NCI-H1105 treated with DMSO at 0.1 percent for 48 hours (cell line): ENCODE results near the gene ADGRL3.
A peak's percentile ranks its signal among the peaks of the same experiment; 100 is the strongest.
"Not testable (repeated sequence)": the region's sequence is repeated elsewhere in the genome, so short reads cannot be mapped to it uniquely, and the experiment has no call there.

Experiments
- DNase-seq: peaks from one replicate; lab custom pipeline; 2025; lab: John Stamatoyannopoulos, UW

The ADGRL3 gene

GRCh38 chr4:61350932-61351331 lies 150.8 kb downstream of the ADGRL3 start:
- no peak for DNase-seq

DNA sequence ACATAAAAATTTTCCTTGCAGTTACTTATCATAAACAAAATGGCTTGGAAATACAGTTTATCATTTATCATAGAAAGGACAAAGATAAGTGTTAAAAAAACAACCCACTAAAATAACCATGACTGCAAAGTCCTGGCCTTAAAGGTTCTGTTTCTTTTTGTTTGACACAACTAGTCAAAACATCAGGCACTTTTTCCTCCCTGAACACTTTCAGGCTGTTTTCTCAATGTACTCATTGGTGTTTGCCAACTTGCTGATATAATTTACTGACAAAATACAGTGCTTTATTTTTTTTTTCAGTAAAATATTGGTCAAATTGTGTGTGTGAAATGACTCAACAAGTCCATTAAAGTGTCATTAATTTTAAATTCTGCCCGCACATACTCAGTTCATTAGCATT lies 156.6 kb downstream of the ADGRL3 start:
- no peak for DNase-seq

- DNase-seq: no peak
Measured at GRCh38 chr4:61359301-61359700, 159.2 kb downstream of the ADGRL3 start.

DNA sequence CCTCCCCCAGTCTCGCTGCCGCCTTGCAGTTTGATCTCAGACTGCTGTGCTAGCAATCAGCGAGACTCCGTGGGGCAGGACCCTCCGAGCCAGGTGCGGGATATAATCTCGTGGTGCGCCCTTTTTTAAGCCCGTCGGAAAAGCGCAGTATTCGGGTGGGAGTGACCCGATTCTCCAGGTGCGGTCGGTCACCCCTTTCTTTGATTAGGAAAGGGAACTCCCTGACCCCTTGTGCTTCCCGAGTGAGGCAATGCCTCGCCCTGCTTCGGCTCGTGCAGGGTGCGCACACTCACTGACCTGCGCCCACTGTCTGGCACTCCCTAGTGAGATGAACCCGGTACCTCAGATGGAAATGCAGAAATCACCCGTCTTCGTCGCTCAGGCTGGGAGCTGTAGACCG lies 172.7 kb downstream of the ADGRL3 start:
- DNase-seq: not testable (repeated sequence)

DNA sequence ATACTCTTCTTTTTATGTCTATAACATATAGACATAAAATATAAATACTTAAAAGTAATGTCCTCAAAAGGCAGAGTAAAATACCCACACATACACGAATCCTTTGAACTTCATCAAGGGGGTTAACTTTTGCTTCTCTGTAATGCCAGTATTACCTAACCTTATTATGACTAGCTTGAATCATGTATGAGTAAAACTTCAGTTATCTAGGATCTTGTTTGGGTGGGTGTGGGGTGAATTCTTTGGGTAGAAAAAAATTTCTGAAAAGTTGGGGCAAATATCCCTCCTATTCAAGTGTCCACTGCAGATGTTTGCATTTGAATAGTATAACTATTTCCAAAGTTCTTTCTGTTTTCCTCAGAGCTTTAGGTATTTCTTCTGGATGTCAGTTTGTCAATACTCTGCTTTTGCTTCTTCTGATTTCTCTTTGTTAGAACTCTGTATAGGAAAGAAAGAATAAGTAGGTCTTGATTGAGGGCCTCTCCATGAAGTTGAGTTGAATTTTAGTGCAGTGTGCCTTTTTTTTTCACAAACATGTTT lies 173.8 kb downstream of the ADGRL3 start:
- DNase-seq: no peak

GRCh38 chr4:61374447-61374891 lies 174.3 kb downstream of the ADGRL3 start:
- no peak for DNase-seq

DNA sequence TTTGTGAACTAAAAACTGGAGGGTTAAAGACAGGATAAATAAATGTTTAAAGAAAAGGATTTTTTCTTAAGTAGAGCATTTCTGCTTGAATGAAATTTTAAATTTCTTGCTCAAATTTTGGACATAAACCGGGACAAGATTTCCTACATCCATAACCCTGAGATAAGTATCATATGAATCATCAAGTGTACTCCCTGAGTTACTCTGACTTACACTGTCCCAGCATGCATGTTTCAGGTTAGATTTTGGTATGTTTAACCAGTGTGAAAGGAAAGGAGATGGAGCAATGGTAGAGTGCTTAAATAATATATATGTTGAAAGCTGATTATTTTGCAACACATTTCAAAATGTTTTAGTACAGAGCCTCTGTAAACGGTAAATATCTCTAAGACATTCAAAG lies 175.2 kb downstream of the ADGRL3 start:
- no peak for DNase-seq

DNA sequence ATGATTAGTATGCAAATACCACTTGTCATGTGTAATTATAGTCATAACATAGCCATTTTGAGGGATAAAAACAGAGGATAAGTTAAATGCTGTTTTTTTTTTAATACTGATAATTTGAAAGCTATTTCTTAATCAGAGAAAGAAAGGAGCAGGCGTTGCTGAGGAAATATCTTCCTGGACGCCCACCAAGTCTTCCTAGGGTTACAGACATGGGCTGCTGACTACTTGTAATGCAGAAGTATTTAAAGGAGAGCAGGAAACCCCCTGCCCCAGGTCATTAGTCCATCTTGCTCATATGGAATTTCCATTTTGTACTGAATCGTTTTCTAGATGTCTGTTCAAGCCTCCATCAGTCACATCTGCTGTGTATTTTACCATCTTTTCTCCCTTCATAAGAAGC lies 176.2 kb downstream of the ADGRL3 start:
- DNase-seq: no peak

DNA sequence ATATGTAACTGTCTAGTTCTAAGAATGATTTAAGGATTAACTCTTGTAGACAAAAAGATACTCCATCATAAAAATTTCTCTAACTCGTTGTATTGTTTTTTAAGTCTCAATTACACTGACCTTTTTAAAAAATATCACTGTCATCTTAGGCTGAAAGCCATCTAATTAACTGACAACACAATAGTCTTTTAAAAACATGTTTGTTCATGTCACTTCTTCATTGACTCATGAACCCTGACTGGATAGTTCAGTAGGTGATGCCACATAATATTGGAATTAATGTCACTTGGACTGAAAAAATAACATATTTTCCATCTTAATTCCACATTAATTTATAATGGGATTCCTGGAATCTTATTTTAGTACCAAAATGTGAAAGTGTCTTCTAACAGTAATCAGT lies 179.3 kb downstream of the ADGRL3 start:
- no peak for DNase-seq

DNA sequence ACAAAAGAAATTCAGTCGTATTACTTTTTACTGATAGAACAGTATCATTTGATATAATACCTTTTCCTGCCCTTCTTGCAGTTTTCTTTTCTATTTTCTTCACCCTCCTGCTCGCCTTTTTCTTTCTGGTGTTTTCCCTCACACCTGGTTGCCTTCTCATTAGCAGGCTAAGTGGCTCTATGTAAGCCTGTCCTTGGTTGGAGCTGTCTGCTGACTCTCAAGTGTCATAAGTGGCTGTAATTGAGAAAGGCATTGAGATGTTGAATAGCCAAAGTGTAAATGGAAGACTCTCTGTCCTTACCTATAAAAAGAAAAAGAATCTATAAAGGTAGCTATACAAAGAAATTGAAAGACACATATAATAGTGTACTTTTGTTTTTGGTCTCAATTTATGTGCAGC lies 180.7 kb downstream of the ADGRL3 start:
- peak; percentile 64 for DNase-seq

DNA sequence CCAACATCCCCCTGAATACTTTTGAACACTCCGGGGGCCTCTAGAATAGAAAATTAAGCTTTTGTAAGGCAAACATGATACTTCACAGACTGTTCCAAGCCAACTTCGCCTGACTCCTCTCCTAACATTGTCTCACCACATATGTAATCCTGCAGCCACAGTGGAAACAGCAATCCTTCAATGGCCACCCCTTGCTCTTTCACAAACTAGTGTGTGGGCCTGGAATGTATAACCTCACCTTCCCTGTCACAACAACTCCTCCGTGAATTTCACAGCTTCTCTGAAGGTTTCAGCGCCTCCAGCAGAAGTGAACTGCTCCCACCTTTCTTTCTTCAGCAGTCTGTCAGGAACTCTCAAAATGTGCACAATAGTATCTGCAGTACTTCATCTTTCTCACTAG lies 185.1 kb downstream of the ADGRL3 start:
- no peak for DNase-seq

- DNase-seq: not testable (repeated sequence)
Measured at GRCh38 chr4:61387372-61387771, 187.2 kb downstream of the ADGRL3 start.

GRCh38 chr4:61389640-61390039 lies 189.5 kb downstream of the ADGRL3 start:
- DNase-seq: no peak

DNA sequence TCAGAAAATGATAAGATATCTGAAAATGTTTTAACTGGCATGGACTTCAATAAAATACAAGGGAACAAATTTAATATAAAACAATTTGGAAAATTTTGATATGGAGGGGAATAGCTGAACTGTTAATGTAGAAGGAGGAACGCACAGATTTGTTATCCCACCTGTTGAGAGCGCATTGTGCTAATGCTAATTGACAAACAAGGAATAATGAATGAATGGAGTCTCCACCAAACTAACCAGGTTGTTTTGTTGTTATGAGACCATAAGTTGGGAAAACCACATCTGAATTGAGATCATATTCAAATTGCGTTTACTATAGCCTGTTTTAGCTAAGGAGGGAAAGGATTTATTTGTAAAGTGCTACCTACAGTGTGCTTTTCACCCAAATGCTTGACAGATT lies 195.6 kb downstream of the ADGRL3 start:
- DNase-seq: no peak

DNA sequence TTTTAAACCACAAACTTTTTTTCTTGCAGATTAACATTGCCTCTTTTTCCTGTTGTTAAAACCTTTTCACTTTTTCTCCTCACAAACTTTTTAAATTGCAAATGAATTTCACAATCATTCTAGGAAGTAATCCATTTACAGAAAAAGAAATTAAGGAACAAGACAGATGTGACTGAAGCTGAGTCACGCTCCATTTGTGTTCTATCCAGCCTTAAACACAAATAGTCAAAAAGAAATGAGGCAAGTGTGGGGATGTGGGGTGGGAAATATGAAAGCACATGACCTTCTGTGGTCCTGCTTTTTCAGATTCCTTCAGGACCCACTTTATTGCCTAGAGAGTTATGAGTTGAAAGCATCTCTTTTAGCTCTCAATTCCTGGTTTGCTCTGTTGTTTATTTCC lies 197.0 kb downstream of the ADGRL3 start:
- no peak for DNase-seq

DNA sequence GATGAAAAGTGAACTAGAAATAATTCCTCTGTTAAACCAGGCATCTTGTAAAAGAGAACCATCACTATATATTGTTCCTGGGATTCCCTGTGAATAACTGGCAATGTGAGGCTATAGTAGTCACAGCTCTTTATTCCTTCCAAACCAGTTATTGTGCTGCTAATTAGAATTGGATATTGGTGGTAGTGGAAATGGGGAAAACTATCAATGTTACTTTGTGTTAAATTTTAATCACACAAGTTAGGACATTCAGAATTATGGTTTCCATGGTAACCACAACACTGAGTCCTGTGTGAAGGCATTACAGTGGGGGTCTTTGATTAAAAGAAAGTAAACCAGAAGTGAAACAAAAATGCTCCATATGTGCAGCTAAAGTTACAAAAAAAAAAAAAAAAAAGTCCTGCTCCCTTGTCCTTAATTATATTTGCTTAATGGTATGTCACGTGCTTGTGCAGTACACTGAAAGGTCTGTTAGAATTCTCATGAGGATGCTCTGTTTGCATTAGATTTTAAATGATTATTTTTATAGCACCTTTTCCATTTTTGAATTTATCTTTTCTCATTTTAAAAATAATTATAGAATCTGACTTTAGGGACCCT lies 200.4 kb downstream of the ADGRL3 start:
- no peak for DNase-seq

DNA sequence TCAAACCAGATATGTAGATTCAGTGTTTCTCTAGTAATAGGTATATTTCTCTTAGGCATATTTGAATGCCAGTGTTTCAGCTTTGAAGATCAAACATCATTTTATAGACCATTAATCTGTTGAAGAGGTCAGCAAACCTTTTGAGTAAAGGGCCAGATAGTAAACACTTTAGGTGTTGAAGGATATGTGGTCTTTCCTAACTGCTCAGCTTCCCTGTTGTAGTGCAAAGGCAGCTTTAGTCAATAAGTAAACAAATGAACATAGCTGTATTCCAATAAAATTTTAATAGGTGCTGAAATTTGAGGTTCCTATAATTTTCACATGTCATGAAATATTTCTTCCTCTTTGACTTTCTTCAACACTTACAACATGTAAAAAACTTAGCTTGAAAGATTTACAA lies 201.6 kb downstream of the ADGRL3 start:
- DNase-seq: no peak

- no peak for DNase-seq
Measured at GRCh38 chr4:61405307-61405706, 205.2 kb downstream of the ADGRL3 start.

DNA sequence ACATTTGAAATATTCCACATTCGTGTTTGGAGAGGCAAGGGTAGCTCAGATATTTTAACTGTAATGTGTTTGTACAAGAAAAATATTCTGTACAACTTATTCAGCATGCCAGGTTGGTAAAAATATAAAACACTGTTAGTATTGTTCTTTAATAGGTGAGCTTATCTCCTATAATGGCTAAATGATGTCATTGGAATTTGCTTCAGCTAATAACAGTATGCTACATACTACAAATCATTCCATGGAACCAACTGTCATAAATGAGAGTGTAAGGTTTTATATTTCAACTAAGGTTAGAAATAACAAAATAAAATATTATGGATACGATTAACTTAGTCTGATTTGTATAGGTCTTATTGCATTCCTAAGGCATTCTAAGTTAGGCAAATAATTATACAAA lies 206.6 kb downstream of the ADGRL3 start:
- no peak for DNase-seq

GRCh38 chr4:61407642-61408618 lies 207.8 kb downstream of the ADGRL3 start:
- no peak for DNase-seq

DNA sequence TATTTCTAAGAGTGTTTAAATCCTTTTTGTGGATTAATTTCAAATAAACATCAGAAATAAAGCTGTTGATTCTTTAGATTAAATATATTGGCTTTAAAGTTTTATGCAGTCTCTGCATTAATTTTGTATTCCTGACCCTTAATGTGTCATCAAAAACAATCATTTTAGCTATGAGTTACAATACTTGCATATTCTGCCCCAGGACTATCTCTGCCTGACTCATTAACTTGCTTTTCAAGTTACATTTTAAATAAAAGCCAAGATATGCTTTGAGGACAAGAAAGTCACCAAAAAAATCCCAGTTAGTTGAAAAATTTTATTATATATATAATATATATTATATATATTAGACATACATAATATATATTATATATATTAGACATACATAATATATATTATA lies 208.7 kb downstream of the ADGRL3 start:
- no peak for DNase-seq

- no peak for DNase-seq
Measured at GRCh38 chr4:61411241-61411640, 211.1 kb downstream of the ADGRL3 start.

GRCh38 chr4:61425315-61425714 lies 225.2 kb downstream of the ADGRL3 start:
- no peak for DNase-seq
